Melanocyte of skin (primary cell): Measurements from ENCODE around the gene DHODH. TPM values are rescaled to one million over a fixed set of nuclear protein-coding genes. Genes with fewer than 3 reads are reported as not detected.

Source experiments
- small RNA-seq, 2 donors: library from RNA; depleted of rRNA; stranded (forward); fragments of <200 nt; gene quantifications; one replicate each; pipeline ENCODE3, GENCODE V24; 2012
- total RNA-seq, 2 donors: library from RNA; depleted of rRNA; stranded (reverse); fragments of >200 nt; gene quantifications; 2 replicates each; pipeline ENCODE4 v1.2.3, GENCODE V29; 2012

Gene DHODH
- 10 to 100 TPM in 1 of 2 donors, 1 to 10 TPM in 1; 3.8 to 10.7 TPM for total RNA-seq

DNA sequence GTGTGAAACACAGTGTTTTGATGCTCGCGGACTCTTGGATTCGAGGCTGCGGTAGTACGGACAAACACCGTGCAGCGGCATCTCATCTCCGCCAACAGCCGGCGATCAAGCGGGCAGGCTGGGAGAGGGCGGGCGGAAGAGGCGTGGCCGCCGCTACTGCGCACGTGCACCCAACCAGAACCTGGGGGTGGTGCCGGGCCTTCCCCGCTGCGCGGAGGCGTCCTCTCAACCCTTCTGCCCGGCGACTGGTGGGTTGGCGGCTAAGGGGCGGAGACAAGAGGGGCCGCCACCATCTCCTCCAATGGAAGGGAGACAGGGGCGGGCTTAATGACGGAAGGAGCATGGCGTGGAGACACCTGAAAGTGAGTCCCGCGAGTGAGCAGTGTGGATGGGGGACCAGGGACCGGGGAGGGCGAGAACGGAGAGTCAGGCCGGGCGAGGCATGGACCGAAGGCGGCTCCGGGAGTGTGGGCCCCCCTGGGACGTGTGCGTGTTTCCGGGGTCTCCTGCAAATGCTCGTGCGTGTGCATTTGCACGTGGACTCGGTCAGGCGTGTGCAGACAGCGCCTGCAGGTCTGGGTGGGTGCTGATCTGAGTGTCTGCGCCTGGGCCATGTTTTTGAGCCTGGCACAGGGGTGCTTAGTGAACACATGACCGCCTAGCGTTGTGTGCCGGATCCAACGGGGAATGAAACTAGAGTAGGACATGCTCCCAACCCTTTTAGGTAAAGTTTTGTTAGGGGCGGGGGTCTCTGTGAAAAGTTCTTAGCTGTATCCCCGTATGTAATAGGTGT, at the start of gene DHODH:
TSS of gene DHODH (plus strand) at position 321 of the 793 bp plus-strand sequence. CDS start at position 342, 21 bp downstream.

DNA sequence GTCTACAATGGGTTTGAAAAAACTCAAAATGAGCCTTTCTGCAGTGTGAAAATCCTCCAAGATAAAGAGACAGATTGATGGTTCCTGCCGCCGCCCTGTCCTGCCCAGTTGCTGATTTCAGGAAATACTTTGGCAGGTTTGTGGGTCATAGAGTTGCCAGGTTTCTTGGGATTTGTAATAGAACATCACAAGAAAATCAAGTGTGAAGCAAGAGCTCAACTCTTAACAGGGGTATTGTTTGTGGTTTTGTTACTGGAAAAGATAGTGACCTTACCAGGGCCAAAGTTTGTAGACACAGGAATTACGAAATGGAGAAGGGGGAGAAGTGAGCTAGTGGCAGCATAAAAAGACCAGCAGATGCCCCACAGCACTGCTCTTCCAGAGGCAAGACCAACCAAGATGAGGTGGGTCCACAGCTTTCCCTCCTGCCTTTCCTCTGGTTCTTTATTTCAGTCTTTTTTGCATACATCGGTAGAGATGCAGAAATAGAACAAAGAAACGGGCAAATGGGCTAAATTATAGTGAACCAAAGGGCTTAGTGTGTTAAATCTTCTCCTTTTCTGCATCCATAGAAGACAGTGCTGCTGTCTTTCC, 45.8 kb downstream of the DHODH start, which contains the start of gene HP:
TSS of gene HP (plus strand) at position 252 of the 594 bp plus-strand sequence. CDS start at position 400, 148 bp downstream.

Small RNA genes lying within 50 kb of the gene (small RNA-seq; reads per million reads assigned to genes)
- gene RPL39P31 = 0 reads per million in 2 donors

Other genes with a start within 250 kb of the DHODH start
- gene AP1G1, start 199.9 kb upstream of the DHODH start, total RNA-seq = 10 to 100 TPM; 80.3 to 81.2 TPM
- 10 to 100 TPM; 15.7 to 18.2 TPM for gene ATXN1L, start 162.8 kb upstream of the DHODH start, total RNA-seq
- 1 to 10 TPM; 3.0 to 6.2 TPM for gene ZNF821, start 124.6 kb upstream of the DHODH start, total RNA-seq
- gene IST1, start 113.2 kb upstream of the DHODH start, total RNA-seq = 100 to 1,000 TPM; 171 to 192 TPM
- not detected for gene PKD1L3, start 8.3 kb upstream of the DHODH start, total RNA-seq
- gene HP, start 45.8 kb downstream of the DHODH start, total RNA-seq = not detected
- not detected for gene HPR, start 54.5 kb downstream of the DHODH start, total RNA-seq
- gene TXNL4B, start 84.9 kb downstream of the DHODH start, total RNA-seq = 10 to 100 TPM in 1 of 2 donors, 1 to 10 TPM in 1; 7.6 to 11.0 TPM
- 10 to 100 TPM; 34.4 to 75.6 TPM for gene DHX38, start 85.1 kb downstream of the DHODH start, total RNA-seq
- gene PMFBP1, start 163.4 kb downstream of the DHODH start, total RNA-seq = under 1 TPM; 0.33 to 0.69 TPM